Measurements from ENCODE around the gene INS.

Gene INS

DNA sequence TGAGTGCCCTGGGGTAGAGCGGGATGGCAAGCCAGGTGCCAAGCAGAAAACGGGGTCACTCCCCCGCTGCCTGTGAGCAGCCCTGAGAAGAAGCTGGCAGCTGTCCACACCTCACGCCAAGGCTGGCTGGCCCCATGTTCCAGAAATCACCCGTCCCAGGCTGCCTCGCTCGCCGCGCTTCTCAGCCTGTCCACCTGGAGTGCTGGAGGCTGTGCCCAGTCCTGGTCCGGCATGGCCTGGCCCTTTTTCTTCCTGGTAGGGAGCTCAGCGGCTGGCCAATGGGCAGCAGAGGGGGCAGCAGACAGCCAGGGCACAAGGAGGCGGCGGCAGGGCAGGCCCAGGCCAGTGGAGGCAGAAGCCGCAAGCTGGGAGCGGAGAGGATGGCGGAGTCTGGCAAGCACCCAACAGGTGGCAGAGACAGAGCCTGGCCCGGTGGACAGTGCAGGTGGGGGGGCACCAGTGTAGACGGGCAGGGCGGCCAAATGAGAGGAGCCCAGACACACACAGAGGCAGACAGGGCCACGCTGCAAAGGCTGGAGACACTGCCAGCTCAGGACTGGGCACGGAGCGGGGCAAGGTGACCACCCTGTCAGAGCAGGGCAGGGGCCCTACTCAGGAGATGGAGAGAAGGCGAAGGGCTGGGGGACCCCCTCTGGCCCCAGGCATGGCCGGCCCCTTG lies 47.8 kb upstream of the INS start:
- no peak for ATAC-seq (ENCODE audit: insufficient read depth, low read depth)
- no peaks in the 10 kb centered on the region for H4K20me1 ChIP-seq (ENCODE audit: insufficient read depth, low read length)

DNA sequence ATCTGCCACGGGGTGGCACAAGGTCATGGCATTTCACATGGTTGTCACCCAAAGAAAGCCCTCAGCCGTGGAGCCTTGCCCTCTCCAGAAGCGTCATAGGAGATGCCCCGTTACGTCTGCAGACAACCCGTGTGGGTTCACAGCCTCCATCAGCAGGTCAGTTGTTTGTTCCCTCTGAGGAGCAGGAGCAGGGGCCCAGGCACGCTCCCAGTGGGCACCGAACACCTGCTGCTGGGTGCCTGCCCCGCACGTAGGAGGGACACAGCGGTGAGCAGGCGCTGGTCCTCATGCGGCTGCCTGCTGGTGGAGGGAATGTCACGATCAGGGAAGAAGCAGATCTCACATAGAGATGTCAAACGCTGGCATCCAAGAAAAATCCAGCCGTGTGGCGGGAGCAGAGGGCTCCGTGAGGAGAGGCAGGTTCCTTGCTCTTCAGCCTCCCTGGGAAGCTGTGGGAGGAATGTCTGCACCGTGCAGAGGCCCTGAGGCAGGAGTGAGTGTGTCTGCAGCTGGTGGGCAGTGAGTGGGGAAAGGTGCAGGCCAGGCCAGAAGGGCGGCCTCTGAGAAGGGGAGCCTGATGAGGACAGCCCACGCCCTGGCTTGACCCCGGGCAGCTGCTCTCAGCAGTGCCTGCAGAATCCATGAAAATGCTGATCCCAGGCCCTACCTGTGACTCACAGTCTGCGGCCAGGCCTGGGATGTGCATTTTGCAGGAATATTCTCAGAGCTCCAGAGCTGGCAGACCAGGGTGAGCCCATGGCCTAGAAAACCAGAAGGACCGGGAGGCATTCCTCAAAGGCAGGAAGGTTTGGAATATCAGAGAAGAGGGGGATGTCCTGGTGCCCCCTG lies 47.0 kb upstream of the INS start:
- no peak overlapping the region for H3K27ac ChIP-seq (ENCODE audit: low read length)
- peak; percentile 2 for DNase-seq
- H3K9ac ChIP-seq (ENCODE audit: low read depth, low read length), result no peak overlapping the region
- H3K36me3 ChIP-seq (ENCODE audit: insufficient read depth, low read length), result no peaks in the 10 kb centered on the region
- ATAC-seq (ENCODE audit: insufficient read depth, low read depth), result no peak
- H4K20me1 ChIP-seq (ENCODE audit: insufficient read depth, low read length), result no peaks in the 10 kb centered on the region
- H3K4me1 ChIP-seq (ENCODE audit: insufficient read depth, low read length), result peaks cover 8% of the 10 kb centered on the region
- H3K79me2 ChIP-seq (ENCODE audit: insufficient read depth, low read length), result no peaks in the 10 kb centered on the region
- H3K4me3 ChIP-seq (ENCODE audit: low read depth in 1 of 2, low read length in 2 of 2), result no peak overlapping the region
- H3K9me3 ChIP-seq (ENCODE audit: insufficient read depth, low read length, severe bottlenecking), result no peaks in the 10 kb centered on the region
- H3K27me3 ChIP-seq (ENCODE audit: insufficient read depth, low read length, poor library complexity), result no peaks in the 10 kb centered on the region
- no peak overlapping the region for H2AFZ ChIP-seq (ENCODE audit: low read depth, low read length)
- TF ChIP-seq, protein P1, sequence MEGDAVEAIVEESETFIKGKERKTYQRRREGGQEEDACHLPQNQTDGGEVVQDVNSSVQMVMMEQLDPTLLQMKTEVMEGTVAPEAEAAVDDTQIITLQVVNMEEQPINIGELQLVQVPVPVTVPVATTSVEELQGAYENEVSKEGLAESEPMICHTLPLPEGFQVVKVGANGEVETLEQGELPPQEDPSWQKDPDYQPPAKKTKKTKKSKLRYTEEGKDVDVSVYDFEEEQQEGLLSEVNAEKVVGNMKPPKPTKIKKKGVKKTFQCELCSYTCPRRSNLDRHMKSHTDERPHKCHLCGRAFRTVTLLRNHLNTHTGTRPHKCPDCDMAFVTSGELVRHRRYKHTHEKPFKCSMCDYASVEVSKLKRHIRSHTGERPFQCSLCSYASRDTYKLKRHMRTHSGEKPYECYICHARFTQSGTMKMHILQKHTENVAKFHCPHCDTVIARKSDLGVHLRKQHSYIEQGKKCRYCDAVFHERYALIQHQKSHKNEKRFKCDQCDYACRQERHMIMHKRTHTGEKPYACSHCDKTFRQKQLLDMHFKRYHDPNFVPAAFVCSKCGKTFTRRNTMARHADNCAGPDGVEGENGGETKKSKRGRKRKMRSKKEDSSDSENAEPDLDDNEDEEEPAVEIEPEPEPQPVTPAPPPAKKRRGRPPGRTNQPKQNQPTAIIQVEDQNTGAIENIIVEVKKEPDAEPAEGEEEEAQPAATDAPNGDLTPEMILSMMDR (IDR thresholded peaks at IDR 0.05; ENCODE audit: borderline replicate concordance, extremely low read depth, low read length, poor library complexity, severe bottlenecking), result no peak
- no peak for TF ChIP-seq EZH2 (IDR thresholded peaks at IDR 0.05; ENCODE audit: borderline replicate concordance, low read depth, low read length, severe bottlenecking)
- H3K4me2 ChIP-seq (ENCODE audit: insufficient read depth, low read length), result no peak overlapping the region

More for the DNA sequence above, 47.8 kb upstream of the INS start:
- DNase-seq, result no peak
- Histone ChIP-seq H3K4me3 (ENCODE audit: low read depth in 1 of 2, low read length in 2 of 2) (no peak overlapping the region), H3K27me3 (ENCODE audit: insufficient read depth, low read length, poor library complexity) (no peaks in the 10 kb centered on the region), H3K4me2 (ENCODE audit: insufficient read depth, low read length) (no peak overlapping the region), H3K9me3 (ENCODE audit: insufficient read depth, low read length, severe bottlenecking) (no peaks in the 10 kb centered on the region), H3K27ac (ENCODE audit: low read length) (no peak overlapping the region), H3K36me3 (ENCODE audit: insufficient read depth, low read length) (no peaks in the 10 kb centered on the region), H3K9ac (ENCODE audit: low read depth, low read length) (no peak overlapping the region), H2AFZ (ENCODE audit: low read depth, low read length) (no peak overlapping the region), H3K4me1 (ENCODE audit: insufficient read depth, low read length) (peaks cover 17% of the 10 kb centered on the region), H3K79me2 (ENCODE audit: insufficient read depth, low read length) (no peaks in the 10 kb centered on the region)
- TF ChIP-seq EZH2 (IDR thresholded peaks at IDR 0.05; ENCODE audit: borderline replicate concordance, low read depth, low read length, severe bottlenecking), result no peak
- TF ChIP-seq, protein P1 (IDR thresholded peaks at IDR 0.05; ENCODE audit: borderline replicate concordance, extremely low read depth, low read length, poor library complexity, severe bottlenecking), result peak; percentile 5

DNA sequence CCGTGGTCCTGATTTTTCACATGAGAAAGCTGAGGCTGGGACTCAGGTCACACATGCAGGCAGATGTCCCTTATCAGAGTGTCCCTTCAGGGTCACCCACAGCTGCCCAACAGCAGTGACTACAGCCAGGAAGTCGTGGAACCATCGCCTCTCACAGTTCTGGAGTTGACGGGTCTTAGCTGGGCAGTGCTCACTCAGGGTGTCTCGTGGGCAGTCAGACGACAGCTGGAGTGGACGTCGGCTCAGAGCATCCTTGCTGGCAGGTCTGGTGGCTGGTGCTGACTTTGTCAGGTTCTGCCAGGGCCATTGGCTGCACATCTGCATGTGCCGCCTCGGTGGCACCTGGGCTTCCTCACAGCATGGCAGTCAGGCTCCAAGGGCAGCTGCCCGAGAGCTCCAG lies 46.2 kb upstream of the INS start:
- Histone ChIP-seq H2AFZ (ENCODE audit: low read depth, low read length) (no peak overlapping the region), H3K4me3 (ENCODE audit: low read depth in 1 of 2, low read length in 2 of 2) (no peak overlapping the region), H3K9me3 (ENCODE audit: insufficient read depth, low read length, severe bottlenecking) (no peaks in the 10 kb centered on the region), H3K27me3 (ENCODE audit: insufficient read depth, low read length, poor library complexity) (no peaks in the 10 kb centered on the region), H3K9ac (ENCODE audit: low read depth, low read length) (no peak overlapping the region), H3K36me3 (ENCODE audit: insufficient read depth, low read length) (no peaks in the 10 kb centered on the region), H4K20me1 (ENCODE audit: insufficient read depth, low read length) (no peaks in the 10 kb centered on the region), H3K79me2 (ENCODE audit: insufficient read depth, low read length) (no peaks in the 10 kb centered on the region), H3K4me1 (ENCODE audit: insufficient read depth, low read length) (peaks cover under 1% of the 10 kb centered on the region; the same call in 1 of the 2 replicates), H3K27ac (ENCODE audit: low read length) (no peak overlapping the region), H3K4me2 (ENCODE audit: insufficient read depth, low read length) (no peak overlapping the region)
- ATAC-seq (ENCODE audit: insufficient read depth, low read depth), result no peak
- TF ChIP-seq, protein P1 (IDR thresholded peaks at IDR 0.05; ENCODE audit: borderline replicate concordance, extremely low read depth, low read length, poor library complexity, severe bottlenecking), result no peak
- no peak for TF ChIP-seq EZH2 (IDR thresholded peaks at IDR 0.05; ENCODE audit: borderline replicate concordance, low read depth, low read length, severe bottlenecking)
- peak; percentile 4 for DNase-seq

Data from DND-41 (cell line).